Myocyte (in vitro differentiated cells): Measurements from ENCODE around the gene DLG5. TPM values are rescaled to one million over a fixed set of nuclear protein-coding genes. Genes with fewer than 3 reads are reported as not detected.

ENCODE experiments used
- DNase-seq: peaks from one replicate; pipeline ENCODE4 v3.0.0-alpha.2; 2012; ENCODE audit warnings: low read depth
- polyA plus RNA-seq: library from polyadenylated mRNA; unstranded; fragments of >200 nt; gene quantifications from one replicate; pipeline ENCODE4 v1.2.1, GENCODE V29; 2012; ENCODE audit warnings: missing spikeins
- total RNA-seq: library from RNA; depleted of rRNA; stranded (reverse); fragments of >200 nt; gene quantifications from 2 replicates; pipeline ENCODE4 v1.2.3, GENCODE V29; 2014

Gene DLG5
- 12.2 and 15.1 TPM in 2 replicates for total RNA-seq
- 33.7 TPM for polyA plus RNA-seq

DNA sequence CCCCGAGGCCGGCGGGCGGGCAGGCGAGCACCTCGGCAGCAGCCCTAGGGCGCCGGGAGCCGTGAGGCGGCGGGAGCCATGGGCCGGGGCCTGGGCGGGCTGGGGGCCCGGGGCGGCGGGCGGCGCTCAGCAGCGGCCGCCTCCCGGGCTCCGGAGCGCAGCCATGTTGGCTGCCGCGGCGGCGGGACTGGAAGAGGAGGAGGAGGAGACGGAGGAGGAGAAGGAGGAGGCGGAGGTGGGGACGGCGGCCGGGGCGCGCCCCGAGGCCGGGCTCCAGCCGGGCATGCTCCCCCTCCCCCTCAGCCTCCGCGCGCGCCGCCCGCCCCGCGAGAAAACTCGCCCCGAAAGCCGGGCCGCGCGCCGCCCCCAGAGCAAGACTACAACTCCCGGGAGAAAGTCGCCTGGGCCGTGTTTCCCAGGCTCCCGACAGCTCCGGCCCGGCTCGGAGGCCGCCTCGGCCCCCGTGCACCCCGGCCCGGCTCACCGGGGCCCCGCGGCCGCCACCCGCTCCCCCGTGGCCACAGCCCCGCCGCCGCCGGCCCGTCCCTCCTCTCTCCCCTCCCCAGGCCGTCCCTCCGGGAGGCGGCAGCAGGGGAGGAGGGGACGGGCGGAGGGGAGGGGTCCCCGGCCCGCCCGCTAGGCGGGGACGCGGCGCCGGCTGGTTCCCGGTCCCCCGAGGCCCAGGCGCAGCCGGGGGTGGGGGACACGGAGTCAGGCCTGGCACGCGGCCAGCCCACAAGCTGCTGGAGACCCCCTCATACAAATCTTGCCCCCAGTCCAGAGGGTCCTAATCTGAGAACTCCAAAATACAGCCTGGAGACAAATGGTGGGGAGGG, at the start of gene DLG5:
DLG5 (minus strand) TSS at position 190 of the 836 bp plus-strand sequence. CDS start 235 bp downstream, outside the sequence.
- peak; percentile 64 for DNase-seq

DNA sequence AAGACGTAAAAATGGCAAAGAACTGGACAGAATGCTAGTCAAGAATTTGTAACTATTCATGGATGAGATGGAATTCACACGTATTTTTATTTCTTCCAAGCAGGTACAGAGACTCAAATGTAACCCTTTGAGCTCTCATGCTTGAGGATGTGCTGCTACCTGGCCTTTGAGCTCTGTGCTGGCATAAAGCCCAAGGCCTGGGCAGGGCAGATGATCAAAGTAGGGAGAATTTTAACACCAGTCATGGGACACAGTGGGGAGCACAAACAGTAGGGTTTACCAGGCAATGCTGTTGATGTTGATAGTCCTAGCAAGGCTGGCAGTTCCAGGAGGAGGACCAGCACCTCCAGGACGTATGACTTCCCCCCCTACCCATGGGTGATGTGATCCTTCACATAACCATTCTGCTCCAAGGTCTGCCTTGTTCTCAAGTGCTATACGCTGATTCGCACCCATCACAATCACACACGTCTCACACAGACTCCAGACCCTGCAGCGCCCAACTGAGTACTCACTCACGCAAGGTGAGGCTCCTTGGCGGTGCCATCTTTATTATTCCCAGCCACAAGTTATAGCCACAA, 48.6 kb upstream of the DLG5 start:
- DNase-seq: no peak

DNA sequence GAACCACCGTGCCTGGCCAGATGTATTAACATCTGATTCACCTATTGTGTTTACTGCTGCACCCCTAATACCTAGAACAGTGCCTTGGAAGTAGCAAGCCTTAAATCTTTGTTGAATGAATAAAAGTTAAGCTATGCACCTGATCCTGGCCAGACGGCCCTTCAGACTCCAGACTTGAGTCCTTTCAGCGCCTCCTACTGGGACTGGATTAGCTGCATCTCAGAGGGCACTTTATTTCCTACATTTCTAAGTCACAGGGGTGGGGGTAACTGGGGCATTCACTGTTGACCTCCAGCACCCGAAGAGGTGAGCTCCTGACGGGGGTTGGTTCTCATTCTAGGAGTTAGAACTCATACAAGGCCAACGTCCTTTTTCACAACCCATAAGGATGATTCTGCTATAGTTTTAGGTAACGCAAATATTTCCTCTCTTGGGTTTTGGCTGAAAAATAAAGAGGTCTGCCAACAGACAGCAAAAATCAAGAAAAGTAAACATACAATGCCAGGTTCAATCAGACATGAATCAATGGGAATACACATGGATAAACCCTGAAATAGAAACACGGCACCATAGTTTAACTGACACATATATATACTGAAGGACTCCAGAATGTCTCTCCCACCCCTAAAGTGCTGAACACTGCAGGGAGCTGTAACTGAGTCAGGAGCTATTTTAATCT, 48.0 kb upstream of the DLG5 start:
- DNase-seq: no peak

- DNase-seq: no peak
Measured at GRCh38 chr10:77973276-77973675, 46.7 kb upstream of the DLG5 start.

DNA sequence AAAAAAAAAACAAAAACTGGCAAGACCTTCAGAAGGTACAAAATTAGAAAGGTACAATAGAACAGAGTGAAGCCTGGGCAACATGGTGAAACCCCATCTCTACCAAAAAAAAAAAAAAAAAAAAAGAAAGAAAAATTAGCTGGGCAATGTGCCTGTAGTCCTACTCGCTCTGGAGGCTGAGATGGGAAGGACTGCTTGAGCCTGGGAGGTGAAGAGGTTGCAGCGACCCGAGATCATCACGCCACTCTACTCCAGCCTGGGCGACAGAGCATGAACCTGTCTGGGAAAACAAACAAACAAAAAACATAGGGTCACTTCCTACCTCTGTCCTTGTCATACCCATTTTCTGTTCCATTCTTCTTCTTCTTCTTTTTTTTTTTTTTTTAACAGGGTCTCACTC, 45.6 kb upstream of the DLG5 start:
- DNase-seq: no peak

DNA sequence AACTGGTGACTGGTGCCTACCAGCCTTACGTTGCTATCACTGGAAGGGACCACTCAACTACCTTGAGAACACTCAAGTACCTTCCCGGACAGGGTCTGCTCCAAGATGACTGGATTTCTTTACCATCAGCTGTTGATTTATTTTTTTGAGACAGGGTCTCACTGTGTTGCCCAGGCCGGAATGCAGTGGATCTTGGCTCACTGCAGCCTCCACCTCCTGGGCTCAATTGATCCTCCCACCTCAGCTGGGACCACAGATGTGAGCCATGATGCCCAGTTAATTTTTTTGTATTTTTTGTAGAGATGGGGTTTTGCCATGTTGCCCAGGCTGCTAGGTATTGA, 45.2 kb upstream of the DLG5 start:
- DNase-seq: no peak

GRCh38 chr10:77970869-77971803, 44.6 kb upstream of the DLG5 start:
- DNase-seq: peak; percentile 95

- DNase-seq: no peak
Measured at GRCh38 chr10:77969114-77969513, 42.6 kb upstream of the DLG5 start.

DNA sequence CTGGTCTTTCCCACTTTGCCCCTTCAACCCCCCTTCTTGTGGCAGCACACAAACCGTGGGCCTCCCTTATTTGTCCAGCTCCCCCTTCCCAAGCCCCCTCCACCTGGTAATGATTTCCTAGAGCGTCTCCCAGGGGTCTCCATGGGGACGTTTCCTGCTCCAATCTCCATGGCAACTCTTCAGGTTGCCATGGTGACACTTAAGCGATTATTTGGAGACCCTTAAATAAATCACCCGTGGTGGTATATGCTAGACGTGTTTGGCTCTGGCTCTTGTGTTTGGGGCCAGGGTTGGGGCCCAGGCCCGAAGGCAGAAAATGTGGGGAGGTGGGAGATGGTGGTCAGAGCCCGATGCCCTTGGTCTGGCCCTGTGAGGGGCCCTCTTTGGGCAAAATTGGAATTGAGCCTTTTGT, 41.1 kb upstream of the DLG5 start:
- no peak for DNase-seq

DNA sequence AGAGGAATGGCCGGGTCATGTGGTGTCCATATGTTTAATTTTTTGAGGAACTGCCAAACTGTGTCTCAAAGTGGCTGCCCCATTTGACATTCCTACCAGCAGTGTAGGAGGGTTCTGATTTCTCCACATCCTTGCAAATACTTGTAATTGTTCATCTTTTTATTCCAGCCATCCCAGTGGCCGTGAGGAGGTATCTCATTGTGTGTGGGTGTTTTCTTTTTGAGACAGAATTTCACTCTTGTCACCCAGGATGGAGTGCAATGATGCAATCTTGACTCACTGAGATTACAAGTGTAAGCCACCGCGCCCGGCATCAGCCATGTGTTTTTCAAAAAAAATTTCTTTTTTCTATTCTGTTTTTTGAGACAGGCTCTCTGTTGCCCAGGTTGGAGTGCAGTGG, 38.7 kb upstream of the DLG5 start:
- DNase-seq: no peak

DNA sequence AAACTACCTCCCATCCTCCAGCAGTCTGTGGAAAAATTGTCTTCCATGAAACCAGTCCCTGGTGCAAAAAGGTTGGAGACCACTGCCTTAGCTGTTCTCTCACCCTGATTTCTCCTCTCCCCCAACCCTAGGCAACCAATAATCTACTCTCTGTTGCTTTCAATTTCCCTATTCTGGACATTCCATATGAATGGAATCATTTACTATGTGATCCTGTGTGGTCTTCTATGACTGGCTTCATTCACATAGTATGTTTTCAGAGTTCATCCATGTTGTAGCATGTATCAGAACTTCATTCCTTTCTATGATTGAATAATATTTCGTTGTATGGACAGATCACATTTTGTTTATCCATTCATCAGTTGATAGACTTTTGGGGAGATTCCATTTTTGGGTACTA, 38.3 kb upstream of the DLG5 start:
- DNase-seq: no peak

DNA sequence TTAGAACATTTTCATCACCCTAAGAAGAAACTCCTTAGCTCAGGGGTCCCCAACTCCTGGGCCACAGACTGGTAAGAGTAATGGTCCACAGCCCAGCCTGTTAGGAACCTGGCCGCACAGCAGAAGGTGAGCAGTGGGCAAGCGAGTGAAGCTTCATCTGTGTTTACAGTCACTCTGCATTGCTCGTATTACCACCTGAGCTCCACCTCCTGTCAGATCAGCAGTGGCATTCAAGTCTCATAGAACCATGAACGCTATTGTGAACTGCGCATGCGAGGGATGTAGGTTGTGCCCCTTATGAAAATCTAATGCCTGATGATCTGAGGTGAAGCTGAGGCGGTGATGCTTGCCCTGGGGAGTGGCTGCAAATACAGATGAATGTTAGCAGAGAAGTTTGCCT, 37.3 kb upstream of the DLG5 start:
- no peak for DNase-seq

DNA sequence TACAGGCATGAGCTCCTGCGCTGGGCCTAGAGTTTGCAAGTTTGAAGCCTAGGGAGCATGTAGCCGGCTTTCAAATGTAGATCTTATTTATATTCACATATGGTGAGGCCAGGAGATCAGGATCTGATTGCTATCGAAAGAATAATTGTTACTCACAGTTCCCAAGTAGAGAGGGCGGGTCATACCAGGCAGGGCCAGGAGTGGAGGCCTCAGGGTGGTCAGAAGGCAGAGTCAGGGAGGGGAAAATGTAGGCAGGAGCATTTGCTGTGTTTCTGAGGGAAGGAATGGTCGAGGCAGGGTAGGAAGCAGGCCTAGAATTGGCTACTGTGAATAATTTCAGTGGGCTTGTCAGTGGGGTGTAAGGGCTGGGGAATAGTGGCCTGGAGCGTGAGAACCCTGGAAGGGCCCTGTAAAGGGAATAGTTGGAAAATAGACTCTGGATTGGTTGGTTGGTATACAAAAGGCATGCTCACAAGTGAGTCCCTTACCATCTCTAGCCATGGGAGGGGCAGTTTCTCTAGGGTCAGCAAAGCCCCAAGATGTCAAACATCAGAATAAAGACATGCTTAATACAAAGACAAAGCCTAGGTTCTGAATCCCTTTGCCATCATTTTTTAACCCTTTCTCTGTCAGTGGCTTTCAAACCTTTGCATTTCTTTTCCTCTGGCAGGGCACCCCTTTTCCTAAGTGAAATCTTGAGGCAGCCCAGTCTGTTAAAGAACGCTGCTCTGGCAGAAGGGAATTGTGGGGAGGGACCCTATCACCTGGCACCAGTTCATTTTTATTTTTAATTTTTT, 36.0 kb upstream of the DLG5 start:
- DNase-seq: no peak

DNA sequence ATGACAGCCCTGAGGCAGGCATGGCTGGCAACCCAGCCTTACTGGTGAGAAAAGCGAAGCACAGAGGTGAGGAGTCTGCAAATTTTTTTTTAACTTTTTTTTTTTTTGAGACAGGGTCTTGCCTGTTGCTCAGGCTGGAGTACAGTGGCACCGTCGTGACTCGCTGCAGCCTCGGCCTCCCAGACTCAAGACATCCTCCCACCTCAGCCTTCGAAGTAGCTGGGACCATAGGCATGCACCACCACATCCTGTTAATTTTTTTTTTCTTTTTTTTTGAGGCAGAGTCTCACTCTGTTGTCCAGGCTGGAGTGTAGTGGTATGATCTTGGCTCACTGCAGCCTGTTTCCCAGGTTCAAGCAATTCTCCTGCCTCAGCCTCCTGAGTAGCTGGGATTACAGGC, 35.1 kb upstream of the DLG5 start:
- DNase-seq: no peak

GRCh38 chr10:77960829-77961329, 34.3 kb upstream of the DLG5 start:
- DNase-seq: no peak

DNA sequence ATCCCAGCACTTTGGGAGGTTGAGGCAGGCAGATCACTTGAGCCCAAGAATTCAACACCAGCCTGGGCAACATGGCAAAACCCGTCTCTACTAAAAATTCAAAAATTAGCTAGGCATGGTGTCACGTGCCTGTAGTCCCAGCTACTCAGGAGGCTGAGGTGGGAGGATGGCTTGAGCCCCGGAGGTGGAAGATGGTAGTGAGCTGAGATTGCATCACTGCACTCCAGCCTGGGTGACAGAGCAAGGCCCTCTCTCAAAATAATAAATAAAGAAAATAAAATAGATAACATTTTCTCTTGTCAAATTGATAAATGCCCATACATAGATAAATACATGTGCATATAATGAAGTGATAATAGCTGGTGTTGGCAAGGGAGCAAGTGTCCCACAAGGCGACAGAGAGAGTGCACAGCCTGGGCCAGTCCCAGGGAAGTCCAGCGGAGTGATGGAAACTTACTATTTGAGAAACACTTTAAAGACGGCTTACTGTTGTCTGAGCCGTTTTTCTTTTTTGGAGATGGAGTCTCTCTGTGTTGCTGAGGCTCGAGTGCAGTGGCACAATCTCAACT, 33.4 kb upstream of the DLG5 start:
- DNase-seq: no peak

DNA sequence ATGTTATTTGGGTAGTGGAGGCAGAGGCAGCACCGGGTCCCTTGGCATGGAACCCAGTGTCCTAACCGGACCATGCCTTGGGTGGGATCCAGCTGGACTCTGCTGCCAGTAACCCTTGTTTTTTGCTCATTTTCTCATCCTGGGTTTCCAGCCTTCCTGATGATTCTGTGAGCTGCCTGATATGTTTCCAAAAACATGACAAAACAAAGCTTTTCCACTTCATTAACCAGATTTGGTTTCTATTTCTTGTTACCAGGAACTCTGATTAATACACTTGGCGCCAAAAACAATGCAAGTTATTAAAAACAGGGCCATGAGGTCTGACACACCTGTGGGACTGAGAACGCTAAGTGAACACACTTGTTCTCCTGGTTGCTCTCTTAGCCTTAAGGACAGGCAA, 32.8 kb upstream of the DLG5 start:
- no peak for DNase-seq

- no peak for DNase-seq
Measured at GRCh38 chr10:77955136-77955535, 28.6 kb upstream of the DLG5 start.

DNA sequence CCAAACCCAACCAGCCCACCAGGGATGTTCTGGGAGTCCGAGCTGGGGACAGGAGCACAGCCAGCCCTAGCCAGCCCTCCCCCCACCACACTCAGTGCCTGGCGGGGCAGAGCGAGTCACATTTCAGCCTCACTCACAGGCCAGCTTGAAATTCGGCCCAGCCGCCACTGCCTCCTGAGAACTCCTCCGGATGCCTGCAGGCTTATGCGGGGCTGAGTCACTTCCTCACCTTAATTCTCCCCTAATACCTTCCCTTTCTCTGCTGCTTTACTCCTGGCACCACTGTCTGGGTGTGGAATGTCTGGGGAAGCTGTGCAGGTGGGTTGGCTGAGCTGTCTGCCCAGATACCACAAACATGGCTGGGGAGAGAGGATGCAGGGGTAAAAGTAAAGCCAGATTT, 22.6 kb upstream of the DLG5 start:
- DNase-seq: no peak

GRCh38 chr10:77946084-77946483, 19.5 kb upstream of the DLG5 start:
- DNase-seq: no peak
